GM20000 (cell line): ENCODE measurements around the gene MTRF1L.
A peak's percentile ranks its signal among the peaks of the same experiment; 100 is the strongest.
"Not testable (repeated sequence)": the region's sequence is repeated elsewhere in the genome, so short reads cannot be mapped to it uniquely, and the experiment has no call there.

Source experiments
- DNase-seq: peaks from one replicate; pipeline ENCODE4 v3.0.0; 2012; ENCODE audit warnings: low spot score
- CTCF ChIP-seq: IDR thresholded peaks from 2 replicates; pipeline ENCODE4 v1.5.1; 2012; ENCODE audit warnings: mild to moderate bottlenecking, control low read depth; ENCODE audit errors: extremely low read depth, missing control alignments

The MTRF1L gene

GRCh38 chr6:153003366-153003690 is 819 bp upstream of the MTRF1L start:
- DNase-seq = peak; percentile 8
- no peak for TF ChIP-seq CTCF

- no peak for TF ChIP-seq CTCF
- DNase-seq = peak; percentile 17
These were observed 519 bp downstream of the MTRF1L start for GRCh38 chr6:153001767-153002612.

- DNase-seq = not testable (repeated sequence)
These were observed 1.7 kb downstream of the MTRF1L start for GRCh38 chr6:153000790-153001189.

- TF ChIP-seq CTCF = no peak
These were observed 2.3 kb downstream of the MTRF1L start for GRCh38 chr6:153000243-153000642.

GRCh38 chr6:152999538-152999937 is 3.0 kb downstream of the MTRF1L start:
- not testable (repeated sequence) for DNase-seq

More at GRCh38 chr6:153000243-153000642, 2.3 kb downstream of the MTRF1L start:
- no peak for DNase-seq

GRCh38 chr6:152993847-152994246 is 8.7 kb downstream of the MTRF1L start:
- TF ChIP-seq CTCF = no peak
- DNase-seq = no peak

GRCh38 chr6:152993431-152993830 is 9.1 kb downstream of the MTRF1L start:
- TF ChIP-seq CTCF = no peak
- no peak for DNase-seq

GRCh38 chr6:152986978-152987377 is 15.5 kb downstream of the MTRF1L start:
- TF ChIP-seq CTCF = no peak
- DNase-seq = no peak

- not testable (repeated sequence) for DNase-seq
These were observed 17.2 kb downstream of the MTRF1L start for GRCh38 chr6:152985300-152985699.
